Bronchial epithelial cell (primary cell): Measurements from ENCODE around the gene PIGN. TPM values are rescaled to one million over a fixed set of nuclear protein-coding genes. Genes with fewer than 3 reads are reported as not detected.

ENCODE experiments used
- DNase-seq: peaks from one replicate; pipeline ENCODE4 v3.0.0-alpha.2; 2010; ENCODE audit warnings: low read depth
- FAIRE-seq: peaks from 2 replicates; lab custom pipeline; 2011; peaks lifted over from hg19 to GRCh38; lab: Jason Lieb, UNC
- H3K27me3 ChIP-seq: 2 replicates; pipeline ENCODE4 v1.5.1; 2011; ENCODE audit warnings: low read length; ENCODE audit not compliant: control insufficient read depth, insufficient read depth
- H3K36me3 ChIP-seq: 2 replicates; pipeline ENCODE4 v1.5.1; 2011; ENCODE audit warnings: low read length; ENCODE audit not compliant: control insufficient read depth, insufficient read depth
- H3K4me3 ChIP-seq: 2 replicates; pipeline ENCODE4 v1.5.1; 2011; ENCODE audit warnings: mild to moderate bottlenecking, low read depth, low read length, control low read depth
- CTCF ChIP-seq: IDR thresholded peaks from 2 replicates; pipeline ENCODE4 v1.5.1; 2011; ENCODE audit warnings: mild to moderate bottlenecking, moderate library complexity, low read length, control low read depth, inconsistent platforms; ENCODE audit not compliant: insufficient read depth, severe bottlenecking
- total RNA-seq: library from RNA; depleted of rRNA; stranded (reverse); fragments of >200 nt; gene quantifications from 2 replicates; pipeline ENCODE4 v1.2.1, GENCODE V29; 2014

PIGN gene
- total RNA-seq, 1 donor from 2014 or later: 42.1 TPM

DNA sequence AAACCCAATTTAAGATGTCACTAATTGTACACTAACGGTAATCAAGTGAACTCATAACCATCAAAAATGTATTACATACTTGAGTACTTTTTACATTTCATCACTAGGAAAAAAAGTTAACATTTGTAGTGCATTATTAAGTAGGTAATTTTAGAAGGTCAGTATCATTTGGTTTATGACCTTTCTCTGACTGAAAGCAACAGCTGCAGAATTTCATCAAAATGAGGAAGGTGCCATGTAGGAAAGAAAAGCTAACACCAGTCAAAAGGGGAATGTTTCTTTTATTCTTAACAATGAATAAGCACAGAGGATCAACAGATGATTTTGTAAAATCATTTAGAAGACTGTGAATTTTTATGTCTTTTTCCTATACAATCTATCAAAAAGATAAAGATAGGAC, 79.0 kb downstream of the PIGN start:
- peaks cover 2% of the 10 kb centered on the region for H3K36me3 ChIP-seq
- no peaks in the 10 kb centered on the region for H3K27me3 ChIP-seq
- FAIRE-seq (no peak), DNase-seq (no peak)
- H3K4me3 ChIP-seq: no peak overlapping the region
- no peak for TF ChIP-seq CTCF

- FAIRE-seq: no peak
Measured at GRCh38 chr18:62106271-62106670, 80.6 kb downstream of the PIGN start.

GRCh38 chr18:62105376-62105775, 81.5 kb downstream of the PIGN start:
- DNase-seq (no peak), FAIRE-seq (no peak)
- Histone ChIP-seq H3K4me3 (no peak overlapping the region), H3K27me3 (no peaks in the 10 kb centered on the region), H3K36me3 (peaks cover 2% of the 10 kb centered on the region)
- TF ChIP-seq CTCF: no peak

More at GRCh38 chr18:62106271-62106670, 80.6 kb downstream of the PIGN start:
- no peak for DNase-seq
- H3K4me3 ChIP-seq: no peak overlapping the region
- peaks cover 2% of the 10 kb centered on the region for H3K36me3 ChIP-seq
- no peaks in the 10 kb centered on the region for H3K27me3 ChIP-seq
- no peak for TF ChIP-seq CTCF

DNA sequence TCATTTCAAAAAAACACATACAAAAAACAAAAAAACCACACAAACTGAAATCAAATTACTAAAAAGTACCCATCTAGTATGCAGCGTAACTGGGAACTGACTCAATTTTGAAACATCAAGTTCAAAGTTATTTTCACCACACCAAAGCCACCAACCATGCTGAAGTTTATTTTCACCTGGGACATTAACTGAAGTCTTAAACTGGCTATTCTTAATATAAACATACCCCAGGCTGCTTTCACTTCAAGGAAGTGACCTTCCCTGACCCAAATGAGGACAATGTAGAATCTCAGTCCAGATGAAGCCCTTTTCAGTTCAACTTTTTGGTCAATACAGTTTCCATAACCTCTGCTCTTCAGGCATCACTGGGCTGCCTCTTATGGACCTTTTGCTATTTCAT, 84.6 kb downstream of the PIGN start:
- DNase-seq (no peak), FAIRE-seq (no peak)
- Histone ChIP-seq H3K4me3 (no peak overlapping the region), H3K27me3 (no peaks in the 10 kb centered on the region), H3K36me3 (peaks cover 2% of the 10 kb centered on the region)
- TF ChIP-seq CTCF: no peak

DNA sequence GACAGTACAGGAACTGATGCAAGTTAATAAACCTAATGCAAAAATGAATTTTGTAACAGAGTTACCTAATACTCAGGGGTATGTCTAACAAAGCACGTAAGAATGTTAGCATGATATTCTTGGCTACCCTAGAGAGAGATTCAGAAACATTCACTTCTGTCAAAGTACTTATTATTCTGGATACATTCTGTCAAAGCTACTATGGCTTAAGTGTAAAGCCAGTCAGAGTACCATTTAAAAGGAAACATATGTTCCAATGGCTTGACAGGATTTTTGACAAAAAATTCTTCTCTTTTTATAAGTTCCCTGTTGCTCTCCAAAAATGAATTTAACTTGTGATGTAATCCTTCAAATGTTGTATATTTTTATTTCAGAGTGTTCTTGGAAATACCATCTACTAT, 85.5 kb downstream of the PIGN start:
- no peak for FAIRE-seq
- no peaks in the 10 kb centered on the region for H3K27me3 ChIP-seq
- no peak for DNase-seq
- no peak for TF ChIP-seq CTCF
- no peak overlapping the region for H3K4me3 ChIP-seq
- H3K36me3 ChIP-seq: peaks cover under 1% of the 10 kb centered on the region

GRCh38 chr18:62098960-62099359, 87.9 kb downstream of the PIGN start:
- no peak for TF ChIP-seq CTCF
- DNase-seq (no peak), FAIRE-seq (no peak)
- Histone ChIP-seq H3K4me3 (no peak overlapping the region), H3K36me3 (no peaks in the 10 kb centered on the region), H3K27me3 (no peaks in the 10 kb centered on the region)
